Panc1 (cell line): Measurements from ENCODE around the gene MRPL22.

ENCODE experiments used
- CTCF ChIP-seq: fragments of 450-650 bp; IDR thresholded peaks from 2 replicates; pipeline ENCODE4 v1.5.1; 2017; ENCODE audit warnings: mild to moderate bottlenecking
- POLR2AphosphoS5 ChIP-seq: IDR thresholded peaks from 2 replicates; pipeline ENCODE4 v1.6.1; 2012; ENCODE audit warnings: mild to moderate bottlenecking, low read depth, low read length, moderate library complexity

GRCh38 chr5:154962494-154962893, 21.6 kb downstream of the MRPL22 start:
- TF ChIP-seq CTCF (no peak), POLR2AphosphoS5 (no peak)
